ENCODE results near the gene SKOR2. TPM values are rescaled to one million over a fixed set of nuclear protein-coding genes. Genes with fewer than 3 reads are reported as not detected.

SKOR2 gene
- total RNA-seq, 1 donor from 2014 or later: not detected

- H3K27me3 ChIP-seq (ENCODE audit: insufficient read depth, low read length): peaks cover 14% of the 10 kb centered on the region
- DNase-seq (ENCODE audit: low read depth): no peak
- no peak overlapping the region for H3K27ac ChIP-seq (ENCODE audit: low read depth, low read length)
- H3K9me3 ChIP-seq (ENCODE audit: insufficient read depth, low read depth, low read length): no peaks in the 10 kb centered on the region
- no peak overlapping the region for H3K9ac ChIP-seq (ENCODE audit: low read length)
- H3K9me3 Mint-ChIP-seq (ENCODE audit: unreplicated experiment): no peaks in the 10 kb centered on the region
- H3K36me3 Mint-ChIP-seq (ENCODE audit: low read depth, unreplicated experiment): no peaks in the 10 kb centered on the region
- H3K27me3 Mint-ChIP-seq (ENCODE audit: low read depth, unreplicated experiment): peaks cover 41% of the 10 kb centered on the region
- H3K79me2 ChIP-seq (ENCODE audit: insufficient read depth, low read length): no peaks in the 10 kb centered on the region
- TF ChIP-seq EZH2 (IDR thresholded peaks at IDR 0.05; ENCODE audit: insufficient read depth, low read length) (no peak), CTCF (IDR thresholded peaks at IDR 0.05; ENCODE audit: insufficient read depth, low read depth, low read length) (no peak)
- FAIRE-seq: no peak
- no peak overlapping the region for H2AFZ ChIP-seq (ENCODE audit: low read depth, low read length)
- H3K27ac Mint-ChIP-seq (ENCODE audit: unreplicated experiment): no peak overlapping the region
- H3K4me3 ChIP-seq (ENCODE audit: insufficient read depth, low read depth, low read length): no peak overlapping the region
- H3K4me3 Mint-ChIP-seq (ENCODE audit: unreplicated experiment): no peak overlapping the region
- no peaks in the 10 kb centered on the region for H3K36me3 ChIP-seq (ENCODE audit: insufficient read depth, low read length)
- no peaks in the 10 kb centered on the region for H4K20me1 ChIP-seq (ENCODE audit: insufficient read depth, low read length)
- no peak overlapping the region for H3K4me2 ChIP-seq (ENCODE audit: low read length)
- no peaks in the 10 kb centered on the region for H3K4me1 ChIP-seq (ENCODE audit: insufficient read depth, low read length)
- no peaks in the 10 kb centered on the region for H3K4me1 Mint-ChIP-seq (ENCODE audit: low read depth, unreplicated experiment)
Observed at GRCh38 chr18:47226660-47227059, 24.8 kb downstream of the SKOR2 start.

- DNase-seq (ENCODE audit: low read depth) (peak; percentile 41), FAIRE-seq (peak; percentile 49)
- H2AFZ ChIP-seq (ENCODE audit: low read depth, low read length): no peak overlapping the region
- no peaks in the 10 kb centered on the region for H3K36me3 ChIP-seq (ENCODE audit: insufficient read depth, low read length)
- no peaks in the 10 kb centered on the region for H4K20me1 ChIP-seq (ENCODE audit: insufficient read depth, low read length)
- H3K4me2 ChIP-seq (ENCODE audit: low read length): no peak overlapping the region
- Mint-ChIP-seq H3K9me3 (ENCODE audit: unreplicated experiment) (no peaks in the 10 kb centered on the region), H3K4me1 (ENCODE audit: low read depth, unreplicated experiment) (no peaks in the 10 kb centered on the region), H3K27me3 (ENCODE audit: low read depth, unreplicated experiment) (peaks cover 20% of the 10 kb centered on the region), H3K4me3 (ENCODE audit: unreplicated experiment) (no peak overlapping the region), H3K27ac (ENCODE audit: unreplicated experiment) (no peak overlapping the region), H3K36me3 (ENCODE audit: low read depth, unreplicated experiment) (no peaks in the 10 kb centered on the region)
- H3K4me3 ChIP-seq (ENCODE audit: insufficient read depth, low read depth, low read length): no peak overlapping the region
- H3K9me3 ChIP-seq (ENCODE audit: insufficient read depth, low read depth, low read length): no peaks in the 10 kb centered on the region
- H3K79me2 ChIP-seq (ENCODE audit: insufficient read depth, low read length): no peaks in the 10 kb centered on the region
- TF ChIP-seq CTCF (IDR thresholded peaks at IDR 0.05; ENCODE audit: insufficient read depth, low read depth, low read length) (peak; percentile 77), EZH2 (IDR thresholded peaks at IDR 0.05; ENCODE audit: insufficient read depth, low read length) (no peak)
- H3K27me3 ChIP-seq (ENCODE audit: insufficient read depth, low read length): peaks cover 14% of the 10 kb centered on the region
- no peak overlapping the region for H3K27ac ChIP-seq (ENCODE audit: low read depth, low read length)
- no peak overlapping the region for H3K9ac ChIP-seq (ENCODE audit: low read length)
- no peaks in the 10 kb centered on the region for H3K4me1 ChIP-seq (ENCODE audit: insufficient read depth, low read length)
Observed at GRCh38 chr18:47215554-47216138, 35.8 kb downstream of the SKOR2 start.

DNA sequence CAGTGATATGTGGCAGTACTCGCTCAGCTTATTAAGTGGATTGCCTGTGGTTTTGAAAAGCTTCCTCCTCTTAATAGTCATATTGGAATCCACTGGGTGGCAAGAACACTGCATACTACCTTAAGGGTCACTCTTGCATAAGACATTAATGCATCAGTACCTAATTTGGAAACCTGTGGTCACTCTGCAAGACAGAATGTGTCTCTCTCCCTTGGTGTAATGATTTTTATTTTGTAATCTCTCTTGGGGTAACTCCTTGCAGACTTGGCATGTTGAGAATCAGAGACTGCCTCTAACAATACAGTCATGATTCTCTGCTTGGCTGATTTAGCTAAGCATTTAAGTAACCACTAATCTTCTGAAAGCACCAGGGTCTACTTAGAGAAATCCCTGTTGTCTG is 42.3 kb downstream of the SKOR2 start:
- Histone ChIP-seq H4K20me1 (ENCODE audit: insufficient read depth, low read length) (no peaks in the 10 kb centered on the region), H3K9ac (ENCODE audit: low read length) (no peak overlapping the region), H3K4me2 (ENCODE audit: low read length) (no peak overlapping the region), H3K4me1 (ENCODE audit: insufficient read depth, low read length) (no peaks in the 10 kb centered on the region), H3K9me3 (ENCODE audit: insufficient read depth, low read depth, low read length) (no peaks in the 10 kb centered on the region), H3K36me3 (ENCODE audit: insufficient read depth, low read length) (no peaks in the 10 kb centered on the region), H3K27ac (ENCODE audit: low read depth, low read length) (no peak overlapping the region), H2AFZ (ENCODE audit: low read depth, low read length) (no peak overlapping the region), H3K27me3 (ENCODE audit: insufficient read depth, low read length) (peaks cover 19% of the 10 kb centered on the region), H3K79me2 (ENCODE audit: insufficient read depth, low read length) (no peaks in the 10 kb centered on the region), H3K4me3 (ENCODE audit: insufficient read depth, low read depth, low read length) (no peak overlapping the region)
- TF ChIP-seq EZH2 (IDR thresholded peaks at IDR 0.05; ENCODE audit: insufficient read depth, low read length) (no peak), CTCF (IDR thresholded peaks at IDR 0.05; ENCODE audit: insufficient read depth, low read depth, low read length) (no peak)
- Mint-ChIP-seq H3K4me3 (ENCODE audit: unreplicated experiment) (no peak overlapping the region), H3K27ac (ENCODE audit: unreplicated experiment) (no peak overlapping the region), H3K9me3 (ENCODE audit: unreplicated experiment) (no peaks in the 10 kb centered on the region), H3K27me3 (ENCODE audit: low read depth, unreplicated experiment) (peaks cover 9% of the 10 kb centered on the region), H3K36me3 (ENCODE audit: low read depth, unreplicated experiment) (no peaks in the 10 kb centered on the region), H3K4me1 (ENCODE audit: low read depth, unreplicated experiment) (peaks cover 33% of the 10 kb centered on the region)
- DNase-seq (ENCODE audit: low read depth): no peak
- FAIRE-seq: no peak

Measured in astrocyte (in vitro differentiated cells and primary cell).